Cerebellar cortex (tissue), 1 donor: Measurements from ENCODE around the gene ALOX15B.
A peak's percentile ranks its signal among the peaks of the same experiment; 100 is the strongest.
"Not testable (repeated sequence)": the region's sequence is repeated elsewhere in the genome, so short reads cannot be mapped to it uniquely, and the experiment has no call there.

Experiments
- DNase-seq: peaks from one replicate; pipeline ENCODE4 v3.0.0-alpha.2; 2015; ENCODE audit warnings: low spot score

ALOX15B gene

GRCh38 chr17:8041249-8041928 is 2.5 kb downstream of the ALOX15B start:
- DNase-seq, result peak; percentile 56

- no peak for DNase-seq
These were observed 3.1 kb downstream of the ALOX15B start for GRCh38 chr17:8041979-8042378.

DNA sequence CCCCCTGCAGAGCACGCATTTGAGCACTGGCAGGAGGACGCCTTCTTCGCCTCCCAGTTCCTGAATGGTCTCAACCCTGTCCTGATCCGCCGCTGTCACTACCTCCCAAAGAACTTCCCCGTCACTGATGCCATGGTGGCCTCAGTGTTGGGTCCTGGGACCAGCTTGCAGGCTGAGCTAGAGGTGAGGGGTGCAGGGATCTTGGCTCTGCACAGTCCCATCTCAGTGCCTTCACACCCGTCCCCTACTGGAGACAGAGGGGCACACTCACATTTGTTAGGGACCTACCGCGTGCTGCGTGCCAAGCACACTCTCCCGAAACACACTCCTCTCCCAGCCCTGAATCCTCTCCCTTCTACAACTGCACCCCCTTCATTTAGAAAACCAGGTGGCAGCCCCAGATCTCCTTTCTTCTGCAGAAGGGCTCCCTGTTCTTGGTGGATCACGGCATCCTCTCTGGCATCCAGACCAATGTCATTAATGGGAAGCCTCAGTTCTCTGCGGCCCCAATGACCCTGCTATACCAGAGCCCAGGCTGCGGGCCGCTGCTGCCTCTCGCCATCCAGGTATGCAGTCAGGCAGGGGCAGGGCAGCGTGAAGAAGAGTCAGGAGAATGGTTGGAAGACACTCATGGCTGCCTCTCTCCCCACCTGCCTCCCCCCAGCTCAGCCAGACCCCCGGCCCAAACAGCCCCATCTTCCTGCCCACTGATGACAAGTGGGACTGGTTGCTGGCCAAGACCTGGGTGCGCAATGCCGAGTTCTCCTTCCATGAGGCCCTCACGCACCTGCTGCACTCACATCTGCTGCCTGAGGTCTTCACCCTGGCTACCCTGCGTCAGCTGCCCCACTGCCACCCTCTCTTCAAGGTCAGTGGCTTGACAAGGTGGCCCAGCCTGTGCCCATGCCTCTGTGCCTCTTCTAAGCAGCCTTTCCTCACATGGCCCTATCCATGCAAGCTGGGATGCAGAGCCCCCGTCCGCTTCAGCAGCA is 6.3 kb downstream of the ALOX15B start:
- no peak for DNase-seq

GRCh38 chr17:8046306-8046928 is 7.6 kb downstream of the ALOX15B start:
- no peak for DNase-seq

DNA sequence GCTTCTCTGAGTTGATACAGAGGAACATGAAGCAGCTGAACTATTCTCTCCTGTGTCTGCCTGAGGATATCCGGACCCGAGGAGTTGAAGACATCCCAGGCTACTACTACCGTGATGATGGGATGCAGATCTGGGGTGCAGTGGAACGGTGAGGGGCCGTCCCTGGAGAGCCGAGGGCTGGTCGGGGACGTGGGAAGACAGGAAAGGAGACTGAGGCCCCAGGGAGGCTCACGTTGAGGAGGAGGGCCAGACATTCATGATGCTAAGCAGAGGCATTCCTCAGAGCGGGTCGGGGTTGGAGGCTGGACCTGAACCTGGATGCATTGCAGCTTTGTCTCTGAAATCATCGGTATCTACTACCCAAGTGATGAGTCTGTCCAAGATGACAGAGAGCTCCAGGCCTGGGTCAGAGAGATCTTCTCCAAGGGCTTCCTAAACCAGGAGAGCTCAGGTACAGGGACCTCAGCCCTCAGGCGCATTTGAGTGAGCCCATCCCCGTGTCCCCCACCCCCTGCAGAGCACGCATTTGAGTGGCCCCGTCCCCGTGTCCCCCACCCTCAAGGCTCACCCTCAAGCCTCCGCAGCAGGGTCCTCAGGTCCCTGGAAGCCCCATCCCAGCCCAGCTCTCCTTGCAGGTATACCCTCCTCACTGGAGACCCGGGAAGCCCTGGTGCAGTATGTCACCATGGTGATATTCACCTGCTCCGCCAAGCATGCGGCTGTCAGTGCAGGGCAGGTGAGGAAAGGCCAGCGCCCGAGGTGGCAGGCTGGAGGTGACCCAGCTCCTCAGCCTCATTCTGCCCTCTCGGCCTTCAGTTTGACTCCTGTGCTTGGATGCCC is 8.3 kb downstream of the ALOX15B start:
- no peak for DNase-seq

DNA sequence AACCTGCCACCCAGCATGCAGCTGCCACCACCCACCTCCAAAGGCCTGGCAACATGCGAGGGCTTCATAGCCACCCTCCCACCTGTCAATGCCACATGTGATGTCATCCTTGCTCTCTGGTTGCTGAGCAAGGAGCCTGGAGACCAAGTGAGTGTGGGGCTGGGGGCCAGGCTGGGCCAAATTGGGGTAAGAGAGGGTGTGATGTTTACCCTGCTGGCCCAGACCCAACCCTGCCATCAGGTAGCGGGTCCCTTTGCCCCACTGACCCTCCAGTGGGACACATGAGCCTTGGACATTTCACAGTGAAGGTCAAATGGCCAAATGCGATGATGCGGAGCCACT is 8.9 kb downstream of the ALOX15B start:
- no peak for DNase-seq

DNA sequence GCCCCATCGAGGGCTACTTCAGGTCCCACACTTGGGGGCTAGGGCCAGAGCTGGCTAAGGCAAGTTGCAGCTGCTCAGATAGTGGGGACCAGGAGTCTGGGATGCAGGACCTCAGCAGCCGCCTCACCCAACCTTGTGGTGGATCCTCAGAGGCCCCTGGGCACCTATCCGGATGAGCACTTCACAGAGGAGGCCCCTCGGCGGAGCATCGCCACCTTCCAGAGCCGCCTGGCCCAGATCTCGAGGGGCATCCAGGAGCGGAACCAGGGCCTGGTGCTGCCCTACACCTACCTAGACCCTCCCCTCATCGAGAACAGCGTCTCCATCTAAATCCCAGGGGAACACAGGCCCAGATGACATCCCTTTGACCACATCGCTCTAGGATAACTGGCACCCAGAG is 9.4 kb downstream of the ALOX15B start:
- no peak for DNase-seq

DNA sequence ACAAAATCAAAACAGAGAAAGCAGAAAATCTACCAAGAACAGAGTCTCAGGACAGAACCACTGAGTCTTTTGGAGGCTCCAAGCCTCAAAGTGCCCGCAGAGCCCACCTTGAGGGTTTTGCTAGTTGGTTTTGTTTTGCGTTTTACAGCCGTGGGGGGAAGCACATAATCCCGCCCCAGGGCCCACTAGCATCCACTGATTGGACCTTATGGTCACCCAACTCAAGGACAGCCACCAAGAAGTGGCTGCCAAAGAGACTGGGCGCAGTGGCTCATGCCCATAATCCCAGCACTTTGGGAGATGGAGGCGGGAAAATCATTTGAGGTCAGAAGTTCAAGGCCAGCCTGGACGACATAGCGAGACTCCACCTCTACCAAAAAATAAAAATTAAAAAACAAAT is 9.9 kb downstream of the ALOX15B start:
- no peak for DNase-seq

DNA sequence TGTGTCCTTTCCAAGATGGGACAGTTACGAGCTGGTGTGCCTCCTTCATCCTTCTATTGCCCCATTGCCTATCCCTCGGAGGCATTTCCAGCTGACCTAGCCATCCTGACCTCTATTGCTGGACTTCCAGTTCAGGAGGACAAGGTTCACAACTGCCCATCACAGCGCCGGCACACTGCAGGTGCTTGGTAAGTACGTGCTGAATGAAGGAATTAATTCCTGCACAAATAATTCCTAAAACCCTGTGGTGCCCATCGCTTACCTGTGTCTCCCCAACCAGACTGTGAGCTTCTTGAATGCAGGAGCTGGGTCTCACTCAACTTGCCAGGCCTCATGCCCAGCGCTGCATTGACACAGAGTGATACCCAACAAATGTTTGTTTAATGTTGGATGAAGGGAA is 13.0 kb downstream of the ALOX15B start:
- DNase-seq, result no peak

DNA sequence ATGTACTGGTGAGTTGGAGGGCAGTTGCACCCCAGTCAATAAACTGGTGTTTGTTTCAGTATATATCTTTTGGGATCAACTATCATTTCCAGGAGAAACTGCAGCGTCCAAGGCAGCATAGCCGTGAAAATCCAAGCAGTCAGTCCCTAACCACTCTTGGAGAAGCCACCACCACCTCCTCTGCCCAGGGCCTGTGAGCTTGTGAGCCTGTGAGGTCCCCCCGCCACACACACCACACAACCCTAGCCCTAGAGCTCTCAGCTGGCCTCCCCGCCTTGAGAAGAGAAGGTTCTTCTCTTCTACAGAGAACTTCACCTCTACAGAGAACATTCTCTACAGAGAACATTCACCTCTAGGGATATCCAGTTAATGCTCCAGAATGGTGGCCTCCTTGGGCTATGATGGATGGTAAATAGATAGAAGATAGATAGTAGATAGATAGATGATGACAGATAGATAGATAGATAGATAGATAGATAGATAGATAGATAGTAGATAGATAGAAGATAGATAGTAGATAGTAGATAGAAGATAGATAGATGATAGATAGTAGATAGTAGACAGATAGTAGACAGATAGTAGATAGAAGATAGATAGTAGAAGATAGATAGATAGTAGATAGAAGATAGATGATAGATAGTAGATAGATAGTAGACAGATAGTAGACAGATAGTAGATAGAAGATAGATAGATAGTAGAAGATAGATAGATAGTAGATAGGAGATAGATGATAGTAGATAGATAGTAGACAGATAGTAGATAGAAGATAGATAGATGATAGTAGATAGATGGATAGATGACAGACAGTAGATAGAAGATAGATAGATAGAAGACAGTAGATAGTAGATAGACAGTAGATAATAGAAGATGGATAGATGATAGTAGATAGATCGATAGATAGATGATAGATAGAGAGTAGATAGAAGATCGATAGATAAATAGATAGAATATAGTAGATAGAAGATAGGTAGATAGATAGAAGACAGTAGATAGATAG is 13.7 kb downstream of the ALOX15B start:
- DNase-seq, result no peak

DNA sequence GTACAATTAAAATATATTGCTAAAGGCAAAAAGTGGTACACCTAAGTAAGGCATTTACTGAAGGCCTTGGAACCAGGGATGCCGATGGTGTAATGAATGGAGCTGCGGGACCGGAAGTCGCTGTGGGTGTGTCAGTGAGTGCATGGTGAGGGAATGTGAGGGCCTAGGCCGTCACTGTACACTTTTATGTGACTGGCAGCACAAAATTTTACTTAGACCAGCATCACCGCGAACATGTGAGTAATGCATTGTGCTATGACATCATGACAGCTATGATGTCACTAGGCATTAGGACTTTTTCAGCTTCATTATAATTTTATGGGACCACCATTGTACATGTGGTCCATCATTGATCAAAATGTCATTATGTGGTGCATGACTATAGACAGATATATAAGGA is 14.7 kb downstream of the ALOX15B start:
- no peak for DNase-seq

- no peak for DNase-seq
These were observed 17.0 kb downstream of the ALOX15B start for GRCh38 chr17:8055851-8056231.

DNA sequence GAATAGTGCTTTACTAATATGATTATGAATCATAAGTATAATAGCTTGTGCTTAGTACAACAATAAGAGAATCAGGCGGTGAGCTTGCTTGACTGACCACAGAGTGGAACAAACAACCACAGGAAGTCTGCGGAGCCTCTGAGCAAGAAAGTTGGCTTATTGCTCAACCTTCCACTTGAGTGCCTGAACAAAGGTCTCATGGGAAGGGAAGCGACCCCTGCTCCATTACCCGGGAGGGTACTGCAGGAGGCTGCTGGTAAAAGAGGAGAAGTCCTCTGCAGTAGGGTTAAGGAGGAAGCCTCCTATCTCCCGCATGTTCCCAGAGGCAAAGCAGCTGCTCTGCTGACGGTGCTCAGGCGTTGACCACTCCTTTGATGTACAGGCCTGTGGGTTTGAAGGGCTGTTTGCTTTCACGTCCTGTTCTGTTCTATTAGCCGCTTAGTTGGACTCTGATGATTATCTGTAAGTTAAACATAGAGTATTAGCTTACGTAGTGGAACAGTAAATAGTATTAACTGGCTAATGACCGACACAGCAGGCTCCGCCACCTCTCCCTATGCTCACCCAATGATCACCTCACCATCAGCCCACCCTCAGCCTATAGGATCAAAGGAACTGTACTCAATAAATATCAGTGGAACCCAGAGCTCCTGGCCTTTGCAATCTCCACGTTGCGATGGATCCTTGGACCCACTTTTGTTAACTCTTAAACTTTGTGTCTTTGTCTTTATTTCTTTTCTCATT is 17.5 kb downstream of the ALOX15B start:
- DNase-seq, result no peak

- DNase-seq, result no peak
These were observed 18.2 kb downstream of the ALOX15B start for GRCh38 chr17:8056976-8057625.

DNA sequence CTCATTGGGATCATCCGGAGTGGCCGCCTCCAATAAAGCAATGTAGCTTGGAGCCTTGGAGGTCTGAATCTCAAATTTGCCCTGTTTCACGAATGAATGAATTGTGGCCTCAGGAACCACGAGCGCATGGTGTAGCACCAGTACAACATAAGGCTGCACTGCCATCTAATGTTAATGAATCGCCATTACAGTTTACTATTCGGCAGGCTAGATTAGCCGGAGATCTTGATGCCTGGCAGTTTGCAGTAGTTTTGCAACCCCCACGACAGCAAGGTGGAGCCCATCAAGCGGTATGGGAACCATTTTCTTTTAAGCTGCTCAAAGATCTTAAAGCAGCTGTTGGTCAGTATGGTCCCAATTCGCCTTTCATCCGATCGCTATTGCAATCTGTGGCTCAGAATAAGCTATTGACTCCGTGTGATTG is 18.8 kb downstream of the ALOX15B start:
- peak; percentile 88 for DNase-seq

GRCh38 chr17:8059131-8059530 is 20.3 kb downstream of the ALOX15B start:
- no peak for DNase-seq

- peak; percentile 86 for DNase-seq
These were observed 21.4 kb downstream of the ALOX15B start for GRCh38 chr17:8060274-8060673.

DNA sequence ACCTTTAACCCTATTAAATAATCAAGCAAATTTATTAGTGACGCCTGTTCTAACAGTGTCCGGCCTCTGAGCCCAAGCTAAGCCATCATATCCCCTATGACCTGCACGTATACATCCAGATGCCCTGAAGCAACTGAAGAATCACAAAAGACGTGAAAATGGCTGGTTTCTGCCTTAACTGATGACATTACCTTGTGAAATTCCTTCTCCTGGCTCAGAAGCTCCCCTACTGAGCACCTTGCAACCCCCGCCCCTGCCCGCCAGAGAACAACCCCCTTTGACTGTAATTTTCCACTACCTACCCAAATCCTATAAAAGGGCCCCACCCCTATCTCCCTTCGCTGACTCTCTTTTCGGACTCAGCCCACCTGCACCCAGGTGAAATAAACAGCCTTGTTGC is 23.0 kb downstream of the ALOX15B start:
- not testable (repeated sequence) for DNase-seq

DNA sequence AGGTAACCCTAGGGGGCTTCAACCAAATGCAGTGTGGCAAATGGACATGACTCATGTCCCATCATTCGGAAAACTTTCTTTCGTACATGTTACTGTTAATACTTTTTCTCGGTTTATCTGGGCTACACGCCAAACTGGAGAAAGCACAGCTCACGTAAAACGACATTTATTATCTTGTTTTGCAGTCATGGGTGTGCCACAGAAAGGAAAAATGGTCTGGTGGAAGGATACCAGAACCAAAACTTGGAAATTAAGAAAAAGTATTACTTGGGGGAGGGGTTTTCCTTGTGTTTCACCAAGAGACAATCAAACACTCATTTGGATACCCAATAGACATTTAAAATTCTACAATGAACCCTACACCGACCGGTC is 23.6 kb downstream of the ALOX15B start:
- DNase-seq, result no peak
